Measurements from ENCODE around the gene TTC6. TPM values are rescaled to one million over a fixed set of nuclear protein-coding genes. Genes with fewer than 3 reads are reported as not detected.

Gene TTC6
- polyA plus RNA-seq, 3 donors, result not detected

GRCh38 chr14:37618498-37619028 is 23.1 kb downstream of the TTC6 start:
- H3K27me3 ChIP-seq (ENCODE audit: control insufficient read depth in 2 of 2, insufficient read depth in 2 of 2, low read length in 2 of 2), result peaks cover 23 to 26% of the 10 kb centered on the region in 2 donors
- H3K4me1 ChIP-seq (ENCODE audit: control insufficient read depth in 1 of 2, insufficient read depth in 2 of 2, low read length in 2 of 2), result no peaks in the 10 kb centered on the region
- no peak overlapping the region for H3K4me2 ChIP-seq (replicated peaks; ENCODE audit: extremely low read depth, low read length, poor library complexity, severe bottlenecking)
- H3K9ac ChIP-seq (ENCODE audit: insufficient read depth, low read length, poor library complexity, severe bottlenecking), result no peak overlapping the region
- H3K27me3 Mint-ChIP-seq (ENCODE audit: low read depth in 3 of 3), result peaks cover 20 to 34% (median 27%) of the 10 kb centered on the region in 3 donors
- no peaks in the 10 kb centered on the region for H3K4me1 Mint-ChIP-seq
- peaks cover 15 to 34% (median 30%) of the 10 kb centered on the region in 7 donors for H3K9me3 Mint-ChIP-seq
- H2AFZ ChIP-seq (ENCODE audit: insufficient read depth, low read depth, low read length, poor library complexity, severe bottlenecking), result no peak overlapping the region
- no peak for TF ChIP-seq CTCF (IDR thresholded peaks at IDR 0.05)
- no peaks in the 10 kb centered on the region for H3K36me3 ChIP-seq (replicated peaks in 1 of 2; ENCODE audit: control insufficient read depth in 1 of 2, insufficient read depth in 2 of 2, low read length in 2 of 2)
- no peak overlapping the region for H3K27ac ChIP-seq (ENCODE audit: low read depth in 1 of 2, low read length in 2 of 2)
- intact Hi-C loops (cut with micrococcal nuclease), result no loop called here
- no peak overlapping the region for H3K4me3 ChIP-seq (replicated peaks in 1 of 3; ENCODE audit: low read depth in 2 of 3, low read length in 3 of 3)
- no peaks in the 10 kb centered on the region for H4K20me1 ChIP-seq (ENCODE audit: insufficient read depth, low read length)
- peaks cover 14 to 42% of the 10 kb centered on the region in 2 donors for H3K9me3 ChIP-seq (replicated peaks in 1 of 2; ENCODE audit: control insufficient read depth in 1 of 2, insufficient read depth in 1 of 2, low read length in 2 of 2)
- H3K4me3 Mint-ChIP-seq, result no peak overlapping the region
- no peak overlapping the region for H3K27ac Mint-ChIP-seq
- no CpG with 5 or more reads among the region's 1 CpG for WGBS (ENCODE audit: insufficient coverage)
- DNase-seq, result no peak
- no peaks in the 10 kb centered on the region for H3K79me2 ChIP-seq (ENCODE audit: insufficient read depth, low read length)
- no peaks in the 10 kb centered on the region for H3K36me3 Mint-ChIP-seq

DNA sequence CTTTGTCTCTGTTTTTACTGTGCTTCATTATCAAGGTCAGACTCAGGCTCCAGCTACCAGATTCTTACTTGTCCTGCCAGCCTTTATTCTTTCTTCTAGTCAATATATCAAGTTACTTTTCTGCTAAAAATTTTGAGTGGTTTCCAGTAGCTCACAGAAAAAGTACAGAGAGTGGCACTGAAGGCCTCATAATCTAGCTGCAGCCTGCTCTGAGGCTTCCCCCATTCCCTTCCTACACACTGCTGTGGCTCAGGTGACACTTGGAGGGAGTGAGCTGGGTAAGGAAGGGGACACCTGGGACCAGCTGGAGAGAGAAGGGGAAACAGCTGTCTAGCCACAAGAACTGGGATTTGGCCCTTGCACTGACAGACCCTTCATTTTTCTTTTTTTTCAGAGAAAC is 25.4 kb downstream of the TTC6 start:
- Histone ChIP-seq H4K20me1 (ENCODE audit: insufficient read depth, low read length) (no peaks in the 10 kb centered on the region), H3K27me3 (ENCODE audit: control insufficient read depth in 2 of 2, insufficient read depth in 2 of 2, low read length in 2 of 2) (peaks cover 28 to 32% of the 10 kb centered on the region in 2 donors), H3K36me3 (replicated peaks in 1 of 2; ENCODE audit: control insufficient read depth in 1 of 2, insufficient read depth in 2 of 2, low read length in 2 of 2) (no peaks in the 10 kb centered on the region), H3K9me3 (replicated peaks in 1 of 2; ENCODE audit: control insufficient read depth in 1 of 2, insufficient read depth in 1 of 2, low read length in 2 of 2) (peaks cover 9 to 28% of the 10 kb centered on the region in 2 donors), H3K4me2 (replicated peaks; ENCODE audit: extremely low read depth, low read length, poor library complexity, severe bottlenecking) (no peak overlapping the region), H2AFZ (ENCODE audit: insufficient read depth, low read depth, low read length, poor library complexity, severe bottlenecking) (no peak overlapping the region), H3K9ac (ENCODE audit: insufficient read depth, low read length, poor library complexity, severe bottlenecking) (no peak overlapping the region), H3K4me3 (replicated peaks in 1 of 3; ENCODE audit: low read depth in 2 of 3, low read length in 3 of 3) (no peak overlapping the region), H3K79me2 (ENCODE audit: insufficient read depth, low read length) (no peaks in the 10 kb centered on the region), H3K27ac (ENCODE audit: low read depth in 1 of 2, low read length in 2 of 2) (no peak overlapping the region), H3K4me1 (ENCODE audit: control insufficient read depth in 1 of 2, insufficient read depth in 2 of 2, low read length in 2 of 2) (no peaks in the 10 kb centered on the region)
- H3K27ac Mint-ChIP-seq, result no peak overlapping the region
- peak overlapping the region in 1 of 2 donors; percentile 6 for H3K4me3 Mint-ChIP-seq
- peaks cover 25 to 37% (median 27%) of the 10 kb centered on the region in 3 donors for H3K27me3 Mint-ChIP-seq (ENCODE audit: low read depth in 3 of 3)
- no peaks in the 10 kb centered on the region for H3K4me1 Mint-ChIP-seq
- intact Hi-C loops (cut with micrococcal nuclease), result no loop called here
- no peak for DNase-seq
- H3K36me3 Mint-ChIP-seq, result no peaks in the 10 kb centered on the region
- peaks cover 12 to 33% (median 22%) of the 10 kb centered on the region in 7 donors for H3K9me3 Mint-ChIP-seq
- TF ChIP-seq CTCF (IDR thresholded peaks at IDR 0.05), result no peak

All from CD14-positive monocyte (primary cell).